Trophoblast cell (in vitro differentiated cells and primary cell): ENCODE data around the gene ABCA5.

ENCODE experiments used
- DNase-seq, 2 donors: peaks; one replicate each; pipeline ENCODE4 v3.0.0-alpha.2; 2016
- H2AFZ ChIP-seq: 2 replicates; pipeline ENCODE4 v1.6.1; 2013; ENCODE audit warnings: low read length, moderate library complexity, mild to moderate bottlenecking; ENCODE audit not compliant: insufficient read depth, poor library complexity
- H2AK5ac ChIP-seq: 2 replicates; pipeline ENCODE4 v1.6.1; 2013; ENCODE audit warnings: mild to moderate bottlenecking, low read length
- H2BK120ac ChIP-seq: 2 replicates; pipeline ENCODE4 v1.6.1; 2013; ENCODE audit warnings: low read length, mild to moderate bottlenecking, moderate library complexity; ENCODE audit not compliant: insufficient read depth, poor library complexity
- H2BK12ac ChIP-seq: 2 replicates; pipeline ENCODE4 v1.6.1; 2013; ENCODE audit warnings: mild to moderate bottlenecking, low read length, moderate library complexity
- H2BK5ac ChIP-seq: 2 replicates; pipeline ENCODE4 v1.6.1; 2013; ENCODE audit warnings: low read length, low read depth, moderate library complexity, mild to moderate bottlenecking; ENCODE audit not compliant: poor library complexity
- H3K14ac ChIP-seq: 2 replicates; pipeline ENCODE4 v1.6.1; 2013; ENCODE audit warnings: mild to moderate bottlenecking, low read length
- H3K18ac ChIP-seq: 2 replicates; pipeline ENCODE4 v1.6.1; 2013; ENCODE audit warnings: mild to moderate bottlenecking, low read length
- H3K23ac ChIP-seq: 2 replicates; pipeline ENCODE4 v1.6.1; 2013; ENCODE audit warnings: low read length
- H3K27ac ChIP-seq: 2 replicates; pipeline ENCODE4 v1.5.1; 2013; ENCODE audit warnings: low read depth, mild to moderate bottlenecking, inconsistent platforms, low read length, moderate library complexity
- H3K27me3 ChIP-seq: 2 replicates; pipeline ENCODE4 v1.6.1; 2013; ENCODE audit warnings: inconsistent platforms, mild to moderate bottlenecking, low read length, moderate library complexity; ENCODE audit not compliant: insufficient read depth
- H3K36me3 ChIP-seq, 2 experiments: 1 replicate in 1 of 2; 2 replicates in 1 of 2; pipeline ENCODE4 v1.6.1; 2013; ENCODE audit warnings: low read length in 2 of 2, mild to moderate bottlenecking in 2 of 2, moderate library complexity in 1 of 2; ENCODE audit not compliant: insufficient read depth in 2 of 2, control insufficient read depth in 1 of 2
- H3K4ac ChIP-seq: 2 replicates; pipeline ENCODE4 v1.6.1; 2013; ENCODE audit warnings: low read depth, mild to moderate bottlenecking, low read length, moderate library complexity
- H3K4me1 ChIP-seq, 2 experiments: 1 replicate in 1 of 2; 2 replicates in 1 of 2; pipeline ENCODE4 v1.6.1; 2013; ENCODE audit warnings: low read length in 2 of 2, mild to moderate bottlenecking in 2 of 2, moderate library complexity in 1 of 2; ENCODE audit not compliant: insufficient read depth in 2 of 2, control insufficient read depth in 1 of 2
- H3K4me2 ChIP-seq: 2 replicates; pipeline ENCODE4 v1.6.1; 2013; ENCODE audit warnings: inconsistent platforms, mild to moderate bottlenecking, low read length, moderate library complexity
- H3K4me3 ChIP-seq: 2 replicates; pipeline ENCODE4 v1.5.1; 2013; ENCODE audit warnings: mild to moderate bottlenecking, low read depth, low read length, inconsistent platforms
- H3K79me1 ChIP-seq: one replicate; pipeline ENCODE4 v1.6.1; 2013; ENCODE audit warnings: low read length
- H3K79me2 ChIP-seq: 2 replicates; pipeline ENCODE4 v1.6.1; 2013; ENCODE audit warnings: low read length, mild to moderate bottlenecking; ENCODE audit not compliant: control insufficient read depth, insufficient read depth, poor library complexity
- H3K9ac ChIP-seq: 2 replicates; pipeline ENCODE4 v1.6.1; 2013; ENCODE audit warnings: mild to moderate bottlenecking, low read length
- H3K9me3 ChIP-seq: 2 replicates; pipeline ENCODE4 v1.6.1; 2013; ENCODE audit warnings: low read depth, mild to moderate bottlenecking, control low read depth, inconsistent platforms, low read length; ENCODE audit not compliant: insufficient read depth
- H4K12ac ChIP-seq: 2 replicates; pipeline ENCODE4 v1.6.1; 2013; ENCODE audit warnings: low read depth, mild to moderate bottlenecking, low read length, moderate library complexity
- H4K8ac ChIP-seq: 2 replicates; pipeline ENCODE4 v1.6.1; 2013; ENCODE audit warnings: low read depth, mild to moderate bottlenecking, low read length, moderate library complexity
- H4K91ac ChIP-seq: one replicate; pipeline ENCODE4 v1.6.1; 2013; ENCODE audit warnings: low read depth, mild to moderate bottlenecking, low read length, moderate library complexity
- WGBS: extraction: QIAGEN DNeasy Blood & Tissue Kit; methylation state at CpG from one replicate; pipeline ENCODE4 v1.1.7; 2013; ENCODE audit warnings: missing lambda C conversion rate; ENCODE audit not compliant: insufficient read length, insufficient coverage; ENCODE audit errors: extremely low coverage; 5-methylcytosine and 5-hydroxymethylcytosine counted together

Gene ABCA5

GRCh38 chr17:69275751-69276150 is 51.2 kb downstream of the ABCA5 start:
- Histone ChIP-seq H3K4me1 (no peaks in the 10 kb centered on the region), H3K23ac (no peak overlapping the region), H2BK12ac (no peak overlapping the region), H4K8ac (no peak overlapping the region), H2AFZ (no peak overlapping the region), H3K9me3 (no peaks in the 10 kb centered on the region), H3K4me3 (no peak overlapping the region), H2AK5ac (no peak overlapping the region), H3K14ac (no peak overlapping the region), H3K18ac (no peak overlapping the region), H3K27ac (no peak overlapping the region), H3K4me2 (no peak overlapping the region), H3K4ac (no peak overlapping the region), H3K36me3 (no peaks in the 10 kb centered on the region), H4K91ac (no peak overlapping the region), H3K27me3 (no peaks in the 10 kb centered on the region), H3K9ac (no peak overlapping the region), H3K79me1 (no peaks in the 10 kb centered on the region), H3K79me2 (no peaks in the 10 kb centered on the region), H4K12ac (no peak overlapping the region), H2BK5ac (no peak overlapping the region), H2BK120ac (no peak overlapping the region)
- no CpG with 5 or more reads among the region's 4 CpGs for WGBS
- DNase-seq: peak; percentile 54 to 63

GRCh38 chr17:69271023-69271422 is 55.9 kb downstream of the ABCA5 start:
- H3K4me3 ChIP-seq: no peak overlapping the region
- no peaks in the 10 kb centered on the region for H3K79me2 ChIP-seq
- H3K36me3 ChIP-seq: no peaks in the 10 kb centered on the region
- no CpG with 5 or more reads among the region's 7 CpGs for WGBS
- no peak overlapping the region for H3K4me2 ChIP-seq
- H3K18ac ChIP-seq: no peak overlapping the region
- H4K91ac ChIP-seq: no peak overlapping the region
- no peak overlapping the region for H4K8ac ChIP-seq
- H3K23ac ChIP-seq: no peak overlapping the region
- no peak overlapping the region for H2BK120ac ChIP-seq
- H3K9ac ChIP-seq: no peak overlapping the region
- H3K14ac ChIP-seq: no peak overlapping the region
- no peaks in the 10 kb centered on the region for H3K27me3 ChIP-seq
- H3K27ac ChIP-seq: no peak overlapping the region
- no peaks in the 10 kb centered on the region for H3K4me1 ChIP-seq
- no peak overlapping the region for H4K12ac ChIP-seq
- H2BK5ac ChIP-seq: no peak overlapping the region
- no peak overlapping the region for H3K4ac ChIP-seq
- H3K9me3 ChIP-seq: no peaks in the 10 kb centered on the region
- H2AFZ ChIP-seq: no peak overlapping the region
- H2AK5ac ChIP-seq: no peak overlapping the region
- no peaks in the 10 kb centered on the region for H3K79me1 ChIP-seq
- H2BK12ac ChIP-seq: no peak overlapping the region
- DNase-seq: no peak

GRCh38 chr17:69269131-69269998 is 57.6 kb downstream of the ABCA5 start:
- Histone ChIP-seq H3K79me1 (no peaks in the 10 kb centered on the region), H3K4me2 (no peak overlapping the region), H2BK12ac (no peak overlapping the region), H3K27ac (no peak overlapping the region), H3K23ac (no peak overlapping the region), H3K27me3 (no peaks in the 10 kb centered on the region), H4K12ac (no peak overlapping the region), H3K14ac (no peak overlapping the region), H3K79me2 (no peaks in the 10 kb centered on the region), H3K18ac (no peak overlapping the region), H3K9ac (no peak overlapping the region), H3K36me3 (no peaks in the 10 kb centered on the region), H2BK5ac (no peak overlapping the region), H2BK120ac (no peak overlapping the region), H4K91ac (no peak overlapping the region), H3K4ac (no peak overlapping the region), H2AFZ (no peak overlapping the region), H2AK5ac (no peak overlapping the region), H3K4me1 (no peaks in the 10 kb centered on the region), H3K4me3 (no peak overlapping the region), H4K8ac (no peak overlapping the region), H3K9me3 (no peaks in the 10 kb centered on the region)
- peak; percentile 19 to 85 for DNase-seq
- WGBS: no CpG with 5 or more reads among the region's 6 CpGs

GRCh38 chr17:69268543-69269014 is 58.4 kb downstream of the ABCA5 start:
- WGBS: no CpG with 5 or more reads among the region's 5 CpGs
- Histone ChIP-seq H2AFZ (no peak overlapping the region), H3K23ac (no peak overlapping the region), H3K9ac (no peak overlapping the region), H4K91ac (no peak overlapping the region), H3K14ac (no peak overlapping the region), H3K27ac (no peak overlapping the region), H3K79me1 (no peaks in the 10 kb centered on the region), H3K4ac (no peak overlapping the region), H3K4me3 (no peak overlapping the region), H3K9me3 (no peaks in the 10 kb centered on the region), H2BK5ac (no peak overlapping the region), H3K27me3 (no peaks in the 10 kb centered on the region), H4K12ac (no peak overlapping the region), H3K4me2 (no peak overlapping the region), H3K4me1 (no peaks in the 10 kb centered on the region), H2BK120ac (no peak overlapping the region), H3K79me2 (no peaks in the 10 kb centered on the region), H4K8ac (no peak overlapping the region), H3K18ac (no peak overlapping the region), H3K36me3 (no peaks in the 10 kb centered on the region), H2BK12ac (no peak overlapping the region), H2AK5ac (no peak overlapping the region)
- DNase-seq: peak in 1 of 2 donors; percentile 18
